ENCODE data around the gene FSHB.

The FSHB gene

DNA sequence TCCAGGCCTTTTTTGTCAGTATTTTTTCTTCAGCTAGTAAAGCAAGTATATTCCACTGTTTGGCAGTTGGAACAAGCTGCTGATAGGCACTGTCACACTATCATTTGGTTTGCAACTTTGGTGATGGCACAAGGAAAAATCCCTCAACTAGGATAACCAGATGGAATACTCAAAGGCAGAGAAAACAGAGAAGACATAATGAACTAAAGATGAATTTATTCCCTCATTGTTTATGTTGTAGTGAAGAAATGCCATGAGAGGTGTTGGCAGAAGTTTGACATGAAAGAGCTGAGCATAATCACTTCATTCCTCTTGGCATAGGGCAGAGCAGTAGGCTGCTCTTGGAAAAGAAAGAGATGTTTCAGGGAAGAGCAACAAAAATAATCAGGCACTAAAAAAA lies 39.9 kb downstream of the FSHB start:
- no peak for DNase-seq

GRCh38 chr11:30277176-30277575 lies 46.4 kb downstream of the FSHB start:
- no peak for DNase-seq

GRCh38 chr11:30279796-30280195 lies 49.0 kb downstream of the FSHB start:
- no peak for DNase-seq

- no peak for DNase-seq
Observed at GRCh38 chr11:30281476-30282288, 50.9 kb downstream of the FSHB start.

DNA sequence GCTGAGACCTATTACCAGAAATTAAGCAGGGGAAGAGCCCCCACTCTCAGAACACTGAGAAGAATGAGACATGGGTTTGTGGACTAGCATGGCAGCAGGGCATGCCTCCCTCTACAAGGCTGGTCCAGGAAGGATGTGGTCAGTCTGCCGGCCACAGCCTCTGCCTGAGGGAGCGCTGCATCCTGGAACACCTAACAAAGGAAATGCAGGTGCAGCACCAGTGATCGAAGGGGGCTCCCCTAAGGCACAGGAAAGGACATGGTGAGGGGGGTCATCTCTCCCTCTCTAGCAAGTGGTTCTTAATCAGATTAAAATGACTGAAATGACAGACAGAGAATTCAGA lies 51.4 kb downstream of the FSHB start:
- no peak for DNase-seq
